SH-SY5Y (cell line): ENCODE data around the gene LILRB3.
"Not testable (repeated sequence)": the region's sequence is repeated elsewhere in the genome, so short reads cannot be mapped to it uniquely, and the experiment has no call there.

Experiments
- GATA2 ChIP-seq: IDR thresholded peaks from 2 replicates; pipeline ENCODE4 v1.6.1; 2011; ENCODE audit warnings: mild to moderate bottlenecking, low read depth, low read length
- GATA3 ChIP-seq: IDR thresholded peaks from 2 replicates; pipeline ENCODE4 v1.6.1; 2011; ENCODE audit warnings: low read depth, mild to moderate bottlenecking, low read length, moderate library complexity

The LILRB3 gene

GRCh38 chr19:54248016-54248601, 25.3 kb upstream of the LILRB3 start:
- TF ChIP-seq GATA3 (no peak), GATA2 (no peak)

- TF ChIP-seq GATA3, result no peak
- no peak for TF ChIP-seq GATA2
These were observed 24.5 kb upstream of the LILRB3 start for GRCh38 chr19:54247106-54247930.

- TF ChIP-seq GATA3, result no peak
- no peak for TF ChIP-seq GATA2
These were observed 23.1 kb upstream of the LILRB3 start for GRCh38 chr19:54245936-54246335.

- TF ChIP-seq GATA2, GATA3: not testable (repeated sequence)
These were observed 19.8 kb upstream of the LILRB3 start, which contains the start of gene LILRA6 for GRCh38 chr19:54242646-54243045. TSS of gene LILRA6 (minus strand) at chr19:54242790.

- TF ChIP-seq GATA2 (no peak), GATA3 (no peak)
These were observed 11.1 kb upstream of the LILRB3 start for GRCh38 chr19:54233941-54234340.

- TF ChIP-seq GATA2 (peak; percentile 74), GATA3 (no peak)
These were observed 8.5 kb upstream of the LILRB3 start for GRCh38 chr19:54231077-54231931.

GRCh38 chr19:54230031-54230430, 7.2 kb upstream of the LILRB3 start:
- TF ChIP-seq GATA2 (no peak), GATA3 (no peak)

GRCh38 chr19:54229146-54229545, 6.3 kb upstream of the LILRB3 start:
- TF ChIP-seq GATA2 (no peak), GATA3 (no peak)

GRCh38 chr19:54218960-54219661, 3.7 kb downstream of the LILRB3 start:
- no peak for TF ChIP-seq GATA2
- no peak for TF ChIP-seq GATA3

- TF ChIP-seq GATA3 (no peak), GATA2 (no peak)
These were observed 4.5 kb downstream of the LILRB3 start for GRCh38 chr19:54218259-54218658.

GRCh38 chr19:54216869-54217268, 5.9 kb downstream of the LILRB3 start:
- TF ChIP-seq GATA2 (no peak), GATA3 (no peak)

- TF ChIP-seq GATA3 (no peak), GATA2 (no peak)
These were observed 11.6 kb downstream of the LILRB3 start for GRCh38 chr19:54211235-54211634.

- no peak for TF ChIP-seq GATA2
- TF ChIP-seq GATA3, result no peak
These were observed 12.9 kb downstream of the LILRB3 start for GRCh38 chr19:54209811-54210494.
